HG03064 (cell line): ENCODE results near the gene NYAP1.
"Not testable (repeated sequence)": the region's sequence is repeated elsewhere in the genome, so short reads cannot be mapped to it uniquely, and the experiment has no call there.

Experiments
- ATAC-seq: cut with Tn5 transposase; IDR thresholded peaks from one replicate; pipeline ENCODE4 v1.9.1; 2021; ENCODE audit warnings: low read depth; ENCODE audit not compliant: unreplicated experiment

NYAP1 gene

DNA sequence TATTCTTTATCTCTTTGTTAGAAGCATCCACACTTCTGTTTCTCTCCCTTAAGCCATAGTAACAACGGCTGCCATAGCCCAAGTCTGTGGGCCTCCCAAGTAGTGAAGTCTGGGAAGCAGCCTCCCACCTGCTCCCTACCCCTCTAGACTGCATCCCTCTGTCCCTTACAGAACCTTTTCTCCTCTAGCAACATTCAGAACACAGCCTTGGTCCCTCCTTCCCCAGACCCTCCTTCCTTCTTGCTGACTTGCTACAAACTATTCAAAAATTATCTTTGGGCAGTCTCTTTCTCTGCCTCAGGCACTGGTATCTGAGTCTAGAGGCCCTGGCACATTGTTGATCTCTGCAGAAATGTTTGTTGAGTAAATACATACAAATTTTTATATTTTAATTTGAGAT is 2.3 kb upstream of the NYAP1 start:
- ATAC-seq = no peak

DNA sequence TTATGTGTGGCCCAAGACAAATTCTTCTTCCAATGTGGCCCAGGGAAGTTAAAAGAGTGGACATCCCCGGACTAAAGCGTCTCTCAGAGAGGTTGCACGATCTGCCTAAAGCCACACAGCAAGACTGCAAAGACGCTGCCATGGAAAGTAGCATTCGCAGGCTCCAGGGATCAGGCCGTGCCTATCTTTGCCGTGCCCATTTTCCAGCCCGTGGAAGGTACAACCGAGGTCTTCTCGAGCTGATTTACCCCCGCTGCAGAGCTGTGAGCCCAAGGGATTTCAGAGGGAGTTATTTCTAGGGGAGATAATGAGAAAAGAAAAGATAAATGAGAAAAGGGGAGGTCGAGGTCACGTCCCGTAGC is 1.0 kb upstream of the NYAP1 start:
- no peak for ATAC-seq

DNA sequence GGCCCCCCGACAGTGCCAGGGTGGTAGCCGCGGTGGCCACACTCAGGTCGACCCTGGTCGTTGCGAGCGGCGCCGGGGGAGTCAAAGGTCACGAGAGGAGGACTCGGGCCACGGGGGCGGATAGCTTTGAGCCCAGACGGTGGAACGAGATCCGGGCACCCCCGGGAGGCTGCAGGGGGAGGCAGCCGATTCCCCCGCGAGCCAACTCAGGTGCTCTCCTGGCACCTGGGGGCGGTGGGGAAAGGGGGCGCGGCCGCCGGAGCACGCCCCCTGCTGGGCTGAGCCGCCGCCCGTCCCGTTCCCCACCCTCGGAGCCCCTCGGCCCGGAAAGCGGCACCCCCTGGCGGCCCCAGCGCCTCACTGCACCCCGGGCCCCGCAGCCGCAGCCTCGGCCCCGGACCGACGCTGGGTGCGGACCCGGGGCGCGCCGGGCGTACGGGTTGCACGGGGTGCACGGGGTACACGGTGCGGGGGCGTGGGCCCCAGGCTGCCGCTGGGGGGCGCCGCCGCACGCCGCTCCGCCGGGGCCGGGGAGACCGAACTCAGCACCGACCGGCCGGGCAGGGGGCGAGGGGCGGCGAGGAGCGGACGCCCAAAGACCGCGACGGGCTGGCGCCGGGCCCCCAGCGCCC is 521 bp upstream of the NYAP1 start:
- ATAC-seq = no peak

DNA sequence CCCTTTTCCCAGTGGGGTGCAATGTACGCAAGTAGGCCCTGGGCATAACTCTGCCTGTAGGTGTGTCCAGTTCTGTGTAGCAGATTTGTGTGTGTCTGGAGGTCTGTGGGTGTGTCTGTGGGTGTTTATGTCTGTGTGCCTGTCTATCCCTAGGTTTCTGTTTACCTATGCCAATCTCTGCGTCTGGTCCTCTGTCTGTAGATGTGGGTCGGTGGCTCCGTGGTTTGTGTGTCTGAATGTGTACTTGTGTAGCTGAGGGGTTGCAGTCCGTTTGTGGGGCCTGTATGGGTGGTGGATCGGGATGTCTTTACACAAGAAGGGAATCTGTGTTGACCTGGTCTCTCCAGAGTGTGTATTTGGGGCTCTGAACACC is 932 bp downstream of the NYAP1 start:
- ATAC-seq = no peak

DNA sequence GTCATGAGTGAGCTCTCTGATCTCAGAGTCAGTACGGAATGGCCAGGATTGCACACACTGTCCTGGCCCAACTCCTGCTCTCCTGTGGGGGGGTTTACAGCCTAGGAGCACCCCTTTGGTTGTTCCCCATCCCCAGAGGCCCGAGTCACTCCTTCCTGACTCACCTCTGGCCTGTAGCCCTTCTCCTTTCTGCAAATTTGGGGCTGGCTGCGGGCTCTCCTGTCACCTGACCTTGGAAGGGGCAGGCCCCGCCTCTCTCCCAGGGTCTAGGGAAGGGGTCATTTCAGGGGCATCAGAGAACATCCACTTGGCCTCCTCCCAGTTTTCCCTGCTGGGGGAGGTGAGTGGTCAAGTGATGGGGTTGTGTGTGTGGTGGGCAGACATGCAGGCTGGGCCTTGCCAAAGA is 1.7 kb downstream of the NYAP1 start:
- no peak for ATAC-seq

DNA sequence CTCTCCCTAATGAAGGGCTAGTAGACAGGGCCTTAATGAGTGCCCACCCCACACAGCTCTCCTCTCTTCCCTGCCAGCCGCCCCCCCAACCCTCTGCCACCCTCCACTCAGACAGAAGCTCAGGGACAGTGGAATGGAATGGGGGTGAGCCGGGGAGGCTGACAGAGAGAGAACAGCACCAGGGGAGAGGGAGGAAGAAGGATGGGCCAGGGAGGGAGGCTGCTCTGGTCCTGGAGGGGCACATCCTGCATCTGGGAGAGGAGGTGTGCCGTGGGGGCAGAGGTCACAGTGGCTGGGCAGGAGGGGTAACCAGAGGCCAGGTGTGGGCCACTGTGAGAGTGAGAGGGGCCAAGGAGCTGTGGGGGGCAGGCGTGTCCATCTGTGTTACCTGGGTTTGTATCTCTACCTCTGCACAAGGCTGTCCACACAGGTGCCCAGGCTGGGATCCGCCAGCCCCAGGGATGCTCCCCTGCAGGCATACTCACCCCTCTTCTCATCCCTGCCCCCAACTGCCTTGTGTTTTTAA is 2.4 kb downstream of the NYAP1 start:
- ATAC-seq = no peak

DNA sequence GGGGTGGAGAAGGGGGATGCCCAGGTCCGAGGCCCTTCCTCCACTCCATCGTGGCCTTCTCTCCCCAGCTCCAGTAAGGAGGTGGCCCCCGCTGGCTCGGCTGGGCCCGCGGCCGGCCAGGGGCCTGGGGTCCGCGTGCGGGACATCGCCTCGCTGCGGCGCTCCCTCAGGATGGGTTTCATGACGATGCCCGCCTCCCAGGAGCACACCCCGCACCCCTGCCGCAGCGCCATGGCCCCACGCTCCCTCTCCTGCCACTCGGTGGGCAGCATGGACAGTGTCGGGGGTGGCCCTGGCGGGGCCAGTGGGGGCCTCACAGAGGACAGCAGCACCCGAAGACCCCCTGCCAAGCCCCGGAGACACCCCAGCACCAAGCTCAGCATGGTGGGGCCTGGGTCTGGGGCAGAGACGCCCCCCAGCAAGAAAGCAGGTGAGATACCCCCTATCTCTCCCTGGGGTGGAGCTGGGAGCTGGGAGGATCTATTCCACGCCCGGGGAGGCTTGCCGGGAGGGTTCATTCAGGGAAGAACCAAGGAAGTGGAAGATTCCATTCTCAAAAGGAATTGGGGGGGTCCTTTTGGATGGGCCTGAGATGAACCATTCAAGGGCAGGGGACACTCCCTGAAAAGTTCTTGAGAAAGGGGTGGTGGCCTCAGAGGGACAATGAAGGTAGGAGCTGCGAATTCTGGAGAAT is 3.2 kb downstream of the NYAP1 start:
- no peak for ATAC-seq

DNA sequence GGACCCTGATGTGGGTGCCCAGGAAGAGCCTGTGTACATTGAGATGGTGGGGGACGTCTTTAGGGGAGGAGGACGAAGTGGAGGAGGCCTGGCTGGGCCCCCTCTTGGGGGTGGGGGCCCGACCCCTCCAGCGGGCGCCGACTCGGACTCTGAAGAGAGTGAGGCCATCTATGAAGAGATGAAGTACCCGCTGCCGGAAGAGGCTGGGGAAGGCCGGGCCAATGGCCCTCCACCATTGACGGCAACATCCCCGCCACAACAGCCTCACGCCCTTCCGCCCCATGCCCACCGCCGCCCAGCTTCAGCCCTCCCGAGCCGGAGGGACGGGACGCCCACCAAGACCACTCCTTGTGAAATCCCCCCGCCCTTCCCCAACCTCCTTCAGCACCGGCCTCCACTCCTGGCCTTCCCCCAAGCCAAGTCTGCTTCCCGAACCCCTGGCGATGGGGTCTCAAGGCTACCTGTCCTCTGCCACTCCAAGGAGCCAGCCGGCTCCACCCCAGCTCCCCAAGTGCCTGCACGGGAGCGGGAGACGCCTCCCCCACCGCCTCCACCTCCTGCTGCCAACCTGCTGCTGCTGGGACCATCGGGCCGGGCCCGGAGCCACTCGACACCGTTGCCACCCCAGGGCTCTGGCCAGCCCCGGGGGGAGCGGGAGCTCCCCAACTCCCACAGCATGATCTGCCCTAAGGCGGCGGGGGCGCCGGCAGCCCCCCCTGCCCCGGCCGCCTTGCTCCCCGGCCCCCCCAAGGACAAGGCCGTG is 4.8 kb downstream of the NYAP1 start:
- no peak for ATAC-seq

DNA sequence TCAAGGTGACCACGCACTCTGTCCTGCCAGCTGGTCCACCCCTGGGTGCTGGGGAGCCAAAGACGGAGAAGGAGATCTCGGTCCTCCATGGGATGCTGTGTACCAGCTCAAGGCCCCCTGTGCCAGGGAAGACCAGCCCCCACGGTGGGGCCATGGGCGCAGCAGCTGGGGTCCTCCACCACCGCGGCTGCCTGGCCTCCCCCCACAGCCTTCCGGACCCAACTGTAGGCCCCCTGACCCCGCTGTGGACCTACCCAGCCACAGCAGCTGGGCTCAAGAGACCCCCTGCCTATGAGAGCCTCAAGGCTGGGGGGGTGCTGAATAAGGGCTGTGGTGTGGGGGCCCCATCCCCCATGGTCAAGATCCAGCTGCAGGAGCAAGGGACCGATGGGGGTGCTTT is 5.4 kb downstream of the NYAP1 start:
- no peak for ATAC-seq

DNA sequence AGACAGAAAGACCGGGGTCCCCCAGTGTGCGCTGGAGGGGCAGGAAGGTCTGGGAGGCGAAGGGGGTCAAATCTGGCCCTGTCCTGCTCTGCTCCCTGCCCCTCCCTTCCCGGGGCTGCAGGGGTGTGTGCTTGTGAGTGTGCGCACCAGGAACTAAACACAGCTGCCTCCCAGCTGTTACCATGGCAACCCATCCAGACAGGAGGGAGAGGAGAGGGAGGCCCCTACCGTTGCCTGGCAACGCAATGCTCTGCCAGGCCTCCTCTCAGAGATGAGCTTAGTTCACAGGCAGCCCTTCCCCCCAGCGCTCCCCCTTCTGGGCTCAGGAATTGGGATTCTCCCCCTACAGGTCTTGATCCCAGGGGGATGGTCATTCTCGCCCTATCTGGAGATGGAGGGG is 6.1 kb downstream of the NYAP1 start:
- ATAC-seq = no peak

DNA sequence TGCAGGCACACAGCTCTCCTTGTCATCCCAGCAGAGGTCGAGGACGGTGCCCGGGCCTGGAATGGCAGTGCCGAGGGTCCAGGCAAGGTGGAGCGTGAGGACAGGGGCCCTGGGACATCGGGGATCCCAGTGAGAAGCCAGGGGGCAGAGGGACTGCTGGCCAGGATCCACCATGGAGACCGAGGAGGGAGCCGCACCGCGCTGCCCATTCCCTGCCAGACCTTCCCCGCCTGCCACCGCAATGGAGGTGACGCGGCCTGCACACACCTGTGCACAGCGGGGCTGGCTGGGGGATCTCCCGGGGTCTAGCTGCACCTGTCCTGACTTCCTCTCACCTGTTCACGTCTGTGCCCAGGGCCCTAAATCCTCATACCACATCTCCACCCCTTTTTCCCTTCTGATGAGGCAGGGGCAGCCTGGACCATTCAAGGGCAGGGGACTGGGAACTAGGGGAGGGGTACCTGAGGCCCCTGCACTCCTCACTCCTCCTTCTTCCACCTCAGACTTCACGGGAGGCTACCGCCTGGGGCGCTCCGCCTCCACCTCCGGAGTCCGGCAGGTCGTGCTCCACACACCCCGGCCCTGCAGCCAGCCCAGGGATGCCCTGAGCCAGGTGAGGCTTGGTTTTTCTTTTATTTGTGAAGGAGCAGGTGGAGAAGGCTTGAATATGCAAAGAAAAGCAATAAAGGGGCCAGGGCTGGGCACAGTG is 6.9 kb downstream of the NYAP1 start:
- ATAC-seq = no peak

DNA sequence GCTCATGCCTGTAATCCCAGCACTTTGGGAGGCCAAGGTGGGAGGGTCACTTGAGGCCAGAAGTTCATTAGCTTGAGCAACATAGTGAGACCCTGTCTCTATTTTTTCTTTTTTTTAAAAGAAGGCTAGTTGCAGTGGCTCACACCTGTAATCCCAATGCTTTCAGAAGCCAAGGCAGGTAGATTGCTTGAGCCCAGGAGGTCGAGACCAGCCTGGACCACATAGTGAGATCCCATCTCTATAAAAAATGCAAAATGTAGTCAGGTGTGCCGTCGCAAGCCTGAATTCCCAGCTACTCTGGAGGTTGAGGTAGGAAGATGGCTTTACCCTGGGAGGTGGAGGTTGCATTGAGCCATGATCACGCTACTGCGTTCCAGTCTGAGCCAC is 7.5 kb downstream of the NYAP1 start:
- ATAC-seq = no peak

DNA sequence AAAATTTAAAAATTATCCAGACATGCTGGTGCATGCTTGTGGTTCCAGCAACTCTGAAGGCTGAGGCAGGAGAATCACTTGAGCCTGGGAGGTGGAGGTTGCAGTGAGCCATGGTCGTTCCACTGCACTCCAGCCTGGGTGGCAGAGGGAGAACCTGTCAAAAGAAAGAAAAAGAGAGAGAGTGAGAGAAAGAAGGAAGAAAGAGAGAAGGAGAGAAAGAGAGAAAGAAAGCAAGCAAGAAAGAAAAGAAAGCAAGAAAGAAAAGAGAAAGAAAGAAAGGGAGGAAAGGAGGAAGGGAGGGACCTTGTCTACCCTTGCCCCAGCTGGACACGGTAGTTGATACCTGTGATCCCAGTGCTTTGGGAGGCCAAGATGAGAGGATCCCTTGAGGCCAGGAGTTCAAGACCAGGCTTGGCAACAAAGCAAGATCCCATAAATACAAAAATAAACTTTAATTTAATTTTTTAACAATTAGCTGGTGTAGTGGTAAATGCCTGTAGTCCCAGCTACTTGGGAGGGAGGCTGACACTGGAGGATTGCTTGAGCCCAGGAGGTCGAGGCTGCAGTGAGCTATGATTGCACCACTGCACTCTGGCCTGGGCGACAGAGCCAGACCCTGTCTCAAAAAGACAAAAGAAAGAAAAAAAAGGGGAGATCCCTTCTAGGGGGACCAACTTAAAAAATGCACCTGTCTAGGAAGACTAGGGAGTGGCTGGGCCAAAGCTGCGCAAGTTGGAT is 9.2 kb downstream of the NYAP1 start:
- ATAC-seq = no peak

DNA sequence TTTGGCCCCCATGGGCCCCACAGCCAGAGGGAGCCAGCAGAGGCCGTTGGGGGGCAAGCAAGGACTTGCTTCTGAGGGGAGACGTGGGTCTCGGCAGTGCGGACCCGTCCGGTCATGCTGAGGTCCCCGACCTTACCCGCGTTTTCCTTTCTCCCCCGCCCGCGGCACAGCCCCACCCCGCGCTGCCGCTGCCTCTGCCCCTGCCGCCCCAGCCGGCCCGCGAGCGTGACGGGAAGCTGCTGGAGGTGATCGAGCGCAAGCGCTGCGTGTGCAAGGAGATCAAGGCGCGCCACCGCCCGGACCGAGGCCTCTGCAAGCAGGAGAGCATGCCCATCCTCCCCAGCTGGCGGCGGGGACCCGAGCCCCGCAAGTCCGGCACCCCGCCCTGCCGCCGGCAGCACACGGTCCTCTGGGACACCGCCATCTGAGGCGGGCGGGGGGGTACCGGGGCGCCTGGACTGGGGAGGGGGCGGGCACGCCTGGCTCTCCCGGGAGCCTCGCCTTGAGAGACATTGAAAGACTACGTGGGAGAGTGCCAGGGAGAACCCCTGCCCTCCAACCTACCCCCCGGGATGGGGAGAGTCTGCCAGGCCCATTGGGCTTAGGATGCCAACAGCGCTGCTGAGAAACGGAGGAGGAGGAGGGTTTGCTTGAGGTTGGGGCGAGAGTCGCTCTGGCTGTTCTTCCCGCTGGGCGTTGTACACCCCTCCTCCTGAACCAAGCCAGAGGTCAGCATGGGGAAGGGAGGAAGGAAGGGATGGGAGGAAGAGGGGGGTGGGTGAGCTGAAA is 9.9 kb downstream of the NYAP1 start:
- ATAC-seq = no peak

DNA sequence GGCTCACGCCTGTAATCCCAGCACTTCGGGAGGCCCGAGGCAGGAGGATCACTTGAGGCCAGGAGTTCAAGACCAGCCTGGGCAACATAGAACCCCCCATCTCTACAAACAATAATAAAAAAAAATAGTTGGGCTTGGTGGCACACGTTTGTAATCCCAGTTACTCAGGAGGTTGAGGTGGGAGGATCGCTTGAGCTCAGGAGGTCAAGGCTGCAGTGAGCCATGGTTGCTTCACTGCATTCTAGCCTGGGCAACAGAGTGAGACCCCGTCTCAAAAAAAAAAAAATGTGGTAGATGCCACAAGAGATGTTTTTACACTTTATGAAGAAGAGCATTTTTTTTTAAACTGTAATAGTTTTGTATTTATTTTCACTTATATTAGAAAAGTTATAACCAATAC is 12.8 kb downstream of the NYAP1 start:
- ATAC-seq = no peak

DNA sequence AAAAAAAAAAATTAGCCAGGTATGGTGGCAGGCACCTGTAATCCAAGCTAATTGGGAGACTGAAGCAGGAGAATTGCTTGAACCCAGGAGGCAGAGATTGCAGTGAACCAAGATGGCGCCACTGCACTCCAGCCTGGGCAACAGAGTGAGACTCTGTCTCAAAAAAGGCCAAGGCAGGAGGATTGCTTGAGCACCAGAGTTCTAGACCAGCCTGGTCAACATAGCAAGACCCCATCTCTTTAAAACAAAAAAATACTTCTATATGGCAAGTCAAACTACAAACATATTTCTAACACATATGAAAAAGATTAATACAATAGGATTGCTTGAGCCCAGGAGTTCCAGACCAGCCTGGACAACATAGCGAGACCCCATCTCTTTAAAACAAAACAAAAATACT is 17.0 kb downstream of the NYAP1 start:
- ATAC-seq = not testable (repeated sequence)

DNA sequence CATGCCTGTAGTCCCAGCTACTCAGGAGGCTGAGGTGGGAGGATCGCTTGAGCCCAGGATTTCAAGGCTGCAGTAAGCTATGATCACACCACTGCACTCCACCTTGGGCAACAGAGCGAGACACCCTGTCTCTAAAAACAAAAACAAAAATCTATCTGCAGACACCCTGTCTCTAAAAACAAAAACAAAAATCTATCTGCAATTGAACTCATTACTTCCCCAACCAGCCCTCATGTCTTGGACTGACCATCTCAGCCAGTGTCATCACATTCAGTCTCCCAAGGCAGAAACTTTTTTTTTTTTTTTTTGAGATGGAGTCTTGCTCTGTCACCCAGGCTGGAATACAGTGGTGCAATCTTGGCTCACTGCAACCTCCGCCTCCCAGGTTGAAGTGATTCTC is 20.3 kb downstream of the NYAP1 start:
- ATAC-seq = not testable (repeated sequence)

DNA sequence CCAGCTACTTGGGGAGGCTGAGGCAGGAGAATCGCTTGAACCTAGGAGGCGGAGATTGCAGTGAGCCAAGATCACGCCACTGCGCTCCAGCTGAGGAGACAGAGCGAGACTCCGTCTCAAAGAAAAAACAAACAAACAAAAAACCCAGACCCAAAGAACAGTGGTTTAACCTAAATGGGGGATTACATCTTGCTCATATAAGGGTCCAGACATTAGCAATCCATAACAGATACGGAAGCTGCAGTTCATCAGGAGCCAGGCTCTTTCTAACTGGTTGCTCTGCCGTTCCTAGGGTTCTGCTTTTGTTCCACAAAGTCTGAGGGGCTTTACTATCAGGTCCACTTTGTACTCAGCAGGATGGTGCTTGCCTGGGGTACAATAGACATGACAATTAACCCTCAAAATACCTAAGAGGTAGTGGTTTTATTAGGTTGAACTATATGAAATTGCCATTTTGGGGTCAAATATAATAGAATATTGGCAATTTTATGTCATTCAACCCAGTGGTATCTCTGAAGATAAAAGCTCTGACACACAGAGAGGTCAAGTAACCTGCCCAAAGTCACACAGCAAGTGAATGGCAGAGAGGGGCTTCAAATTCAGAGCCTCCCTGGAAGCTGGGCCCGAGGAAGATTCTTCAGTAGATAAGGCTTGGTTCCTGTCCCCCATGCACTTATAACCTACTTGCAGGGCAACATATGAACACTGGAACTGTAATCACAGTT is 21.3 kb downstream of the NYAP1 start:
- ATAC-seq = no peak

DNA sequence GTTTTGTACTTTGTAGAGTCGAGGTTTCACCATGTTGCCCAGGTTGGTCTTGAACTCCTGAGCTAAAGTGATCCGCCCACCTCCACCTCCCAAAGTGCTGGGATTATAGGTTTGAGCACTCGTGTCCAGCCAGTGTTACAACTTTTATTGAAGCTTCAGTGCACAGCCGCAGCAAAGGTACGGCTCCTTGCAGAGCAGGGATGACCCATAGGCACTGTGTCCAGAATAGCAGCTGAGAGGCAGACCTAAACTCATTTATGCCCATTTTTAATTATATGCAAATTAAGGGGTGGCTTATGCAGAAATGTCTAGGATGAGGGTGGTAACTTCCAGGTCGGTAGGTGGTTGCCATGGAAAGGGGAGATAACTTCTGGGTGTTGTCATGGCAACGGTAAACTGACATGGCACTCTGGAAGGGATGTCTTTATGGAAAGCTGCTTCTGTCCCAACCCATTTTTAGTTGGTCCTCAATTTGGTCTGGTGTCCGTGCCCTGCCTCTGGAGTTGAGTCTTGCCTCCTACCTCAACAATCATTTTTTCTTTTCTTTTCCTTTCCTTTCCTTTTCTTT is 22.7 kb downstream of the NYAP1 start:
- no peak for ATAC-seq
